Measurements from ENCODE around the gene ERC1. TPM values are rescaled to one million over a fixed set of nuclear protein-coding genes. Genes with fewer than 3 reads are reported as not detected.

Gene ERC1
- total and polyA plus RNA-seq, 7 donors = 4.0 to 35.6 (median 29.4) TPM

- Histone ChIP-seq H3K27me3 (ENCODE audit: insufficient read depth in 3 of 3, low read length in 2 of 3) (no peaks in the 10 kb centered on the region), H3K4me3 (no peak overlapping the region), H3K9me3 (peaks cover 22% of the 10 kb centered on the region), H3K36me3 (ENCODE audit: insufficient read depth in 1 of 2, low read depth in 1 of 2) (no peaks in the 10 kb centered on the region), H3K27ac (no peak overlapping the region), H3K4me1 (no peaks in the 10 kb centered on the region)
- intact Hi-C loops (cut with DNase I) = no loop called here
- ATAC-seq (no peak), DNase-seq (no peak)
- TF ChIP-seq, protein P1, sequence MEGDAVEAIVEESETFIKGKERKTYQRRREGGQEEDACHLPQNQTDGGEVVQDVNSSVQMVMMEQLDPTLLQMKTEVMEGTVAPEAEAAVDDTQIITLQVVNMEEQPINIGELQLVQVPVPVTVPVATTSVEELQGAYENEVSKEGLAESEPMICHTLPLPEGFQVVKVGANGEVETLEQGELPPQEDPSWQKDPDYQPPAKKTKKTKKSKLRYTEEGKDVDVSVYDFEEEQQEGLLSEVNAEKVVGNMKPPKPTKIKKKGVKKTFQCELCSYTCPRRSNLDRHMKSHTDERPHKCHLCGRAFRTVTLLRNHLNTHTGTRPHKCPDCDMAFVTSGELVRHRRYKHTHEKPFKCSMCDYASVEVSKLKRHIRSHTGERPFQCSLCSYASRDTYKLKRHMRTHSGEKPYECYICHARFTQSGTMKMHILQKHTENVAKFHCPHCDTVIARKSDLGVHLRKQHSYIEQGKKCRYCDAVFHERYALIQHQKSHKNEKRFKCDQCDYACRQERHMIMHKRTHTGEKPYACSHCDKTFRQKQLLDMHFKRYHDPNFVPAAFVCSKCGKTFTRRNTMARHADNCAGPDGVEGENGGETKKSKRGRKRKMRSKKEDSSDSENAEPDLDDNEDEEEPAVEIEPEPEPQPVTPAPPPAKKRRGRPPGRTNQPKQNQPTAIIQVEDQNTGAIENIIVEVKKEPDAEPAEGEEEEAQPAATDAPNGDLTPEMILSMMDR (IDR thresholded peaks at IDR 0.05) = no peak
- WGBS, 3 donors = 86 to 92% (median 89%) methylated on average over 4 of the region's 4 CpGs
Observed at GRCh38 chr12:1056390-1056789, 65.4 kb downstream of the ERC1 start.

- intact Hi-C loops (cut with DNase I) = no loop called here
- no peak for ATAC-seq
Observed at GRCh38 chr12:1058423-1058822, 67.4 kb downstream of the ERC1 start.

DNA sequence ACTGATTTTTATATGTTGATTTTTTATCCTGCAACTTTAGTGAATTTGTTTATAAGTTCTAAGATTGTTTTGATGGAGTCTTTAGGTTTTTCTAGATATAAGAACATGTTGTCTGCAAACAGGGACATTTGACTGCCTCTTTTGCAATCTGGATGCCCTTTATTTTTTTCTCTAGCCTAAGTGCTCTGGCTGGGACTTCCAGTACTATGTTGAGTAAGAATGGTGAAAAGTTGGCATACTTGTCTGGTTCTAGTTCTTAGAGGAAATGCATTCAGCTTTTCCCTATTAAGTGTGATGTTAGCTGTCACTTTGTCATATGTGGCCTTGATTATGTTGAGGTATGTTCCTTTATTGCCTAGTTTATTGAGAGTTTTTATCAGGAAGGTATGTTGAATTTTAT, 68.1 kb downstream of the ERC1 start:
- intact Hi-C loops (cut with DNase I) = no loop called here
- Histone ChIP-seq H3K4me3 (no peak overlapping the region), H3K27ac (no peak overlapping the region), H3K36me3 (ENCODE audit: insufficient read depth in 1 of 2, low read depth in 1 of 2) (no peaks in the 10 kb centered on the region), H3K4me1 (no peaks in the 10 kb centered on the region), H3K27me3 (ENCODE audit: insufficient read depth in 3 of 3, low read length in 2 of 3) (no peaks in the 10 kb centered on the region), H3K9me3 (peaks cover 37% of the 10 kb centered on the region)
- TF ChIP-seq, protein P1 (IDR thresholded peaks at IDR 0.05) = no peak
- DNase-seq = no peak
- ATAC-seq = no peak

More at GRCh38 chr12:1058423-1058822, 67.4 kb downstream of the ERC1 start:
- Histone ChIP-seq H3K9me3 (peaks cover 31% of the 10 kb centered on the region), H3K4me3 (no peak overlapping the region), H3K27ac (no peak overlapping the region), H3K36me3 (ENCODE audit: insufficient read depth in 1 of 2, low read depth in 1 of 2) (no peaks in the 10 kb centered on the region), H3K27me3 (ENCODE audit: insufficient read depth in 3 of 3, low read length in 2 of 3) (no peaks in the 10 kb centered on the region), H3K4me1 (no peaks in the 10 kb centered on the region)
- TF ChIP-seq, protein P1 (IDR thresholded peaks at IDR 0.05) = no peak
- 98 to 99% (median 99%) methylated on average over 2 of the region's 2 CpGs for WGBS, 3 donors
- DNase-seq = no peak

- ATAC-seq (no peak), DNase-seq (no peak)
- Histone ChIP-seq H3K4me3 (no peak overlapping the region), H3K9me3 (peaks cover 36% of the 10 kb centered on the region), H3K27me3 (ENCODE audit: insufficient read depth in 3 of 3, low read length in 2 of 3) (no peaks in the 10 kb centered on the region), H3K36me3 (ENCODE audit: insufficient read depth in 1 of 2, low read depth in 1 of 2) (no peaks in the 10 kb centered on the region), H3K27ac (no peak overlapping the region), H3K4me1 (peaks cover 4% of the 10 kb centered on the region)
- intact Hi-C loops (cut with DNase I) = no loop called here
- TF ChIP-seq, protein P1 (IDR thresholded peaks at IDR 0.05) = no peak
- WGBS, 3 donors = 100% methylated on average over 1 of the region's 1 CpG
Observed at GRCh38 chr12:1063852-1064251, 72.8 kb downstream of the ERC1 start.

DNA sequence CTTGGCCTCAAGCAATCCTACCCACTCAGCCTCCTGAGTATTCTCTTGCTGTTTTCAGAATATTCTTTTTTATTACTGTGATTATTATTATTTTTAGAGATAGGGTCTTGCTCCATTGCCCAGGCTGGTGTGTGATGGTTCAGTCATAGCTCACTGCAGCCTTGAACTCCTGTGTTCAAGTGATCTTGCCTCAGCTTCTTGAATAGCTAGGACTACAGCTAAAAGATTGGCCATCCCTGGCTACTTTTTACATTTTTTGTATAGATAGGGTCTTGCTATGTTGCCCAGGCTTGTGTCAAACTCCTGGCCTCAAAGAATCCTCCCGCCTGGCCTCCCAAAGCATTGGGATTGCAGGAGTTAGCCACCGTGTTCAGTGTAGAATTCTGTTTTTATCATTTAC, 73.3 kb downstream of the ERC1 start:
- TF ChIP-seq, protein P1 (IDR thresholded peaks at IDR 0.05) = no peak
- ATAC-seq (no peak), DNase-seq (no peak)
- Histone ChIP-seq H3K4me1 (peaks cover 4% of the 10 kb centered on the region), H3K9me3 (peaks cover 31% of the 10 kb centered on the region), H3K27me3 (ENCODE audit: insufficient read depth in 3 of 3, low read length in 2 of 3) (no peaks in the 10 kb centered on the region), H3K27ac (no peak overlapping the region), H3K36me3 (ENCODE audit: insufficient read depth in 1 of 2, low read depth in 1 of 2) (no peaks in the 10 kb centered on the region), H3K4me3 (no peak overlapping the region)
- intact Hi-C loops (cut with DNase I) = no loop called here
- 98 to 100% (median 99%) methylated on average over 2 of the region's 2 CpGs for WGBS, 3 donors
